Ecto neural progenitor cell (in vitro differentiated cells): ENCODE measurements around the gene SIRPA.

Source experiments
- DNase-seq: peaks from one replicate; pipeline ENCODE4 v3.0.0-alpha.2; 2018; ENCODE audit warnings: low spot score

SIRPA gene

DNA sequence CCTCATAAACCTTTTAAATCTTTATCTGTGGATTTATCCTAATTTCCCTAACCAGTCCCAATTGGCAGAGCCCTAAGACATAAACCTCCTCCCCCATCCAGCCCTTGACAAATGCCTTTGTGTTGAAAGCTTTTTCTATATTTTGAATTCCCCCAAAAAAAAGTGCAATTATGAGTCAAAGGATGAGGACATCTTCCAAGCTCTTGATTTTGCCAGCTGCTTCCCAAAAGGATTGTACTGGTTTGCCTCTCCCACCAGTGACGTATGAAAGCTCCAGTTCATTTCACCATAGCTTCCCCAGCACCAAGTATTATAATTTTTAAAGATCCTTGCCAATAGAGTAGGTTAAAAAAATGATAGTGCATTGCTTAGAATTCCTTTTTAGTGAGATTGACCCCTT lies 38.9 kb downstream of the SIRPA start:
- DNase-seq = no peak

DNA sequence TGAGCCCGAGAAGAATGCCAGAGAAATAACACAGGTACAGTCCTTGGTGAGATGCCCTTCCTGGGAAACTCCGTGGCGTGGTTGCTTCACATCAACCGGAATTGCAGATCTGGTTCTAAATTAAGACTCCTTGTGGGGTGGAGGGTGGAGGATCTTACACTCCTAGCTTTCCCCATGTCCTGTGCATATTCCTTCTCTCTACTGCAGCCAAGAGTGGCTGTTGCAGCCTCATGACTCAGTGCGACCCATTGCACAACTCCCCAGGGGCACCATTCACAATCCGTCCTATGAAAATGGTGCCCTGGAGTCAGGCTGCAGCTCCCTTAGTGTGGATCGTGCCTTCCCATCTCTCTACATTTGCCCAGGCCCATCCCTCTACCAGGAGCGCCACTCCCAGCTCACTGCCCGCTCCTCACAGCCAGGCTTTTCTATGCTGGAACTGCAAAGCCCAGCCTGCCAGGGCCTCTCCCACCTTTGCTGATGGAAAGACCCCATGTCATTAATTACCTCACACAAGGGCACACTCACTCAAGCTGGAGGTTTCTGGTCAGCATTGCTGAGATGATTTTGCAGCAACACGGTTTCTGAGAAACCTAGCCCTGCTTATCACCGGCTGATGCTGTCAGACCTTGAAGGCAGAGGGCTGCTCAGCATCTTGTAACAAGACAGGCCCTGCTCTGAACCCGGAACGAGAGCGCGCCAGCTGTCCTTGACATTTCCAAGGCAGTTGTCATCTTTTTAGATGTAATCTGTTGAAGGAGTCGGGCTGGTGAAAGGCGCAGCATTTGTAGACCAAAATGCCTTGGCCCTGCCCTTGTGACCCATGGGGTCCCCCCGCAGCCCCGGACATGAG lies 39.7 kb downstream of the SIRPA start:
- no peak for DNase-seq

DNA sequence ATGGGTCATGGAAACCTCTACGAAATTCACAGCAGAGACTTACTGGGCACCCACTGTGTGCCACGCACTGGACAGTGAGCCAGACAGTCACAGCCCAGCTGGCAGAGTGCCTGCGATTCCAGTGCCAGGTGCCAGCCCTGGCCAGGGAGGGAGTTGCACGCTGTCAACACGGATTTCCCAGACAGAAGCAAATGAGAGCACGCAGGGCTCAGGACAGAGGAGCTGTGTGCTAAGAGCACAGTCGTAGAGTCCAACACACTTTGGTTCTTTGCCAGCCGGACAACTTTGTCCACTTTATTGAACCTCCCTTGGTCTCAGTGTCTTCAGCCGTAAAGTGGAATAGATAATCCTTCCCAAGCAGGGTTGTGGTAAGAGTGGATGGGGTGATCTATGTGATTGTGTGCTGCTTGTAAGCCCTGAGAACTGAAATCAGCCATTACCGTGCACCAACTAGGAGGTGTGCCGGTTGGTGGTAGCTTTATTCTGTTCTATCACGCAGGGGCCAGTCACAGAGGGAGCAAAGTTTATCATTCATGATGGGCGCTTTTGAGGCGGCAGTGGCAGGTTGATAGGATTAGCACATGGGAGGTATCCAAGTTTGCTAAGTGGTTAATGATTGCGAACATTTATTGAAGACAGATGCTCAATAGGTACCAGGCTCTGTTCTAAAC lies 40.6 kb downstream of the SIRPA start:
- DNase-seq = no peak

- no peak for DNase-seq
These were observed 42.2 kb downstream of the SIRPA start for GRCh38 chr20:1937316-1937976.

DNA sequence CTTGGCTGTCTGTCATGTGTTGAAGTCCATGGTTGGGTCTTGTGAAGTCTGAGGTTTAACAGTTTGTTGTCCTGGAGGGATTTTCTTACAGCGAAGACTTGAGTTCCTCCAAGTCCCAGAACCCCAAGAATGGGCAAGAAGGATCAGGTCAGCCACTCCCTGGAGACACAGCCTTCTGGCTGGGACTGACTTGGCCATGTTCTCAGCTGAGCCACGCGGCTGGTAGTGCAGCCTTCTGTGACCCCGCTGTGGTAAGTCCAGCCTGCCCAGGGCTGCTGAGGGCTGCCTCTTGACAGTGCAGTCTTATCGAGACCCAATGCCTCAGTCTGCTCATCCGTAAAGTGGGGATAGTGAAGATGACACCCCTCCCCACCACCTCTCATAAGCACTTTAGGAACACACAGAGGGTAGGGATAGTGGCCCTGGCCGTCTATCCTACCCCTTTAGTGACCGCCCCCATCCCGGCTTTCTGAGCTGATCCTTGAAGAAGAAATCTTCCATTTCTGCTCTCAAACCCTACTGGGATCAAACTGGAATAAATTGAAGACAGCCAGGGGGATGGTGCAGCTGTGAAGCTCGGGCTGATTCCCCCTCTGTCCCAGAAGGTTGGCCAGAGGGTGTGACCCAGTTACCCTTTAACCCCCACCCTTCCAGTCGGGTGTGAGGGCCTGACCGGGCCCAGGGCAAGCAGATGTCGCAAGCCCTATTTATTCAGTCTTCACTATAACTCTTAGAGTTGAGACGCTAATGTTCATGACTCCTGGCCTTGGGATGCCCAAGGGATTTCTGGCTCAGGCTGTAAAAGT lies 43.5 kb downstream of the SIRPA start:
- DNase-seq = no peak

- DNase-seq = no peak
These were observed 44.0 kb downstream of the SIRPA start for GRCh38 chr20:1939270-1939595.

DNA sequence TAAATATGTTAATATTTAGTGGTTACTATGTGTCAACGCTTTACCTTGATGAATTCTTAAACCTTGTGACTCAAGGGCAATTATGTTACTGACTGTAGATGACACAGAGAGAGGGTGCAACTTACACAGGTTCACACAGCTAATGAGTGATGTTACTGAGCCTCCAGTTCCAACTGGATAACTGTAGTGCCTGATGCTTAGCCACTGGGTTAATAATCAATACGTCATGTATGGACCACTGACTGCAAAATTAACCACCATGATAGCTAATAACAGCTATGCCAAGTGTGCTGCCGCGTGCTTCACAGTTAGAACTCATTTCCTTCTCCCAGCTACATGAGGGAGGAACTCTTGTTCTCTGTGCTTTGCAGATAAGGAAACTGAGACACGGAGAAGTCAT lies 45.4 kb downstream of the SIRPA start:
- DNase-seq = no peak

GRCh38 chr20:1941226-1941625 lies 46.0 kb downstream of the SIRPA start:
- no peak for DNase-seq

- DNase-seq = no peak
These were observed 46.9 kb downstream of the SIRPA start for GRCh38 chr20:1942061-1942460.

- no peak for DNase-seq
These were observed 47.5 kb downstream of the SIRPA start for GRCh38 chr20:1942486-1943274.

DNA sequence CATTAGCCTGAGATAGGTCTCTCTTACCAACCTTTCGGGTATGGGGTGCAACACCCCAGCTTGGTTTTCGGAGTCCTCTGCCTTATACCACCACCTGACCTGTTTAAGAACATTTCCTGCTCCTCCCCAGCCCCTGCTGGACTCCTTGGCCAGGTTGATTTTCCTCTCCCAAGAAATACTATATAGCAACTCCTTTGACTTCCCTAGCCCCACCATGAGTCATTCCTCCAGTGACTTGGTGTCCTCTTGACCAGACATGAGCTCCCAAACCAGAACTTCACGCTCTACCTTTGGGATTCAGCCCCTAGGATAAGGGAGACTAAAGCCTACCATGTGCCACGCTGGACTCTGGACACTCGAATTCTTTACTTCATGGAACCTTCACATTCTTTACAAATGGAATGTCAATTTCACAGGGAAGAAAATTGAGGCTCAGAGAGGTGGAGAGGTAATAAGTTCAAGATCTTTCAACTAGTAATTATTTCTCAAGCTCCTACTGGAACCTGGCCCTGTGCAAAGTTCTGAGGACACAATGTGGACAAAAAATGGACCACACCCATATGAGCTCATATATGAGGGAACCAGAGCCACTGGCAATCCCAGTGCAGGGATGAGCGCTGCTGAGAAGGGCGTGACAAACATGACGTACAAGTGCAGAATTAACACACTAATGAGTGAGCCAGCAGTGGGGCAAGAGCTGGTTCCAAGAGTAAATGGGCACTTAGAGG lies 48.2 kb downstream of the SIRPA start:
- no peak for DNase-seq

- DNase-seq = no peak
These were observed 49.3 kb downstream of the SIRPA start for GRCh38 chr20:1944345-1945091.

GRCh38 chr20:1945134-1945618 lies 50.0 kb downstream of the SIRPA start:
- DNase-seq = no peak

DNA sequence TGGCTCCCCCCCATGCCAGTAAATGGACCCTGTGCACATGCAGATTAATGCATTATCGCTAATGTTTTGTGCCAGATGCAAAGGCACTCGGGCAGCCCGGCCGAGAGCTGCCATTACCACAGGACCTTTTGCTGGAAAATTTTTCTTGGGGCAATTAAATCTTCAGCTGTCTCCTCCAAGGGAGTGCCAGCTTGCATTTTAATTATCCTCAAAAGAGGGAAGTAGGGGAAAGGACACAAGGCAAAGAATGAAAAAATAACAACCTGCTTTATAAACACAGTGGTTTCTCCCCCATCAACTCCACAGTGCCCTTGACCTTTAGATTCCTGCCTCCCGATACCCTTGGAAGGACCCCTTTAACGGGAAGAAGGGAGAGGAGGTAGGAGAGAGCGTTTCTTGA lies 50.5 kb downstream of the SIRPA start:
- no peak for DNase-seq

DNA sequence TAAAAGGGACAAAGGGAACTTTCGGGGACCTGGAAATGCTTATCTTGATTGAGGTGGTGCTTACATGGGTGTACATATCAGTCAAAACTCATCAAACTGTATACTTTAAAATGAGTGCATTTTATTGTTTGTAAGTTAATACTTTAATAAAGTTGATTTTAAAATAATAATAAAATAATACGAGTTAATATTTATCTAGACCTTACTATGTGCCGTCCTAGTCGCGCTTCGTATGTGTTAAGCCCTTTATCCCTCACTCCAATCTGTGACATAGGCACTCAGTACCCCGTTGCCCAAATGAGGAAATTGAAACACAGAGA lies 51.2 kb downstream of the SIRPA start:
- DNase-seq = no peak

DNA sequence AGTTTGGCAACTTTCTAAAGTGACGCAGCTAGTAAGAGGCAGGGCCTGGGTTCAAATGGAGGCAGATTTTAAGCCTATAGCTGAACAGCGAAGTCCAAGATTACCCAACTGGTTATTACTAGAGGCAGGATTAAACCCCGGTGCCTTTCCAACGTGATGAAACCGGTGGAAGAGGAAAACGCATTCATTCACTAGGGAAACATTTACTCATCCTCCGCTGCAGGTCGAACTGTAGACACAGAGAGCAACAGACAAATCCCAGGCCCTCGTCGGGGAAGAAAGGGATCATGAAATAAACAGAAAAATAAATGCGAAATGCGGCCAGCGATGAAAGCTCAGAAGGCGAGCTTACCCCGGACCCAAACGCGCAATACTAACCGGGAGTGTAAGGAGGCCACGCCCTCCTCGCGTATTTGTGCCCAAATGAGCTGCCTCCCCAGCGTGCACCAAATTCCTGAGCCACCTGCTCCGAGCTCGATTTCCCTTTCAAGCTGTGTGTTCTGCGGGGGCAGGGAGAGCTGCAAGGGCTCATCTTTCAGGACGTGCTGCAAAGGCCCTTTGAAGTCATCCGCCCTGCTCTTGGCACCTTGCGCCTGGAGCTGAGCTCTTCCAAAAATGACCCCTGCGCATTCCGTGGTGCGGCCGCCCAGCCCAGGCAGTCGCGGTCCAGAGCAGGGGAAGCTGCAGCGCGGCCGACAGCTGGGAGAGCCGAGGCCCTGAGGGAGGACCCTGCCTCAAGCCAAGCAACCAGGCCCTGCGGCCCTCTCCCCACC lies 51.7 kb downstream of the SIRPA start:
- DNase-seq = peak; percentile 85

- no peak for DNase-seq
These were observed 52.3 kb downstream of the SIRPA start for GRCh38 chr20:1947535-1947846.

- DNase-seq = no peak
These were observed 54.3 kb downstream of the SIRPA start for GRCh38 chr20:1949347-1950100.

- peak; percentile 63 for DNase-seq
These were observed 55.6 kb downstream of the SIRPA start for GRCh38 chr20:1950836-1951235.
